NCI-H1417 (cell line): ENCODE results near the gene TEX22.

Experiments used
- DNase-seq, 3 experiments: peaks; one replicate each; lab custom pipeline; 2025; lab: John Stamatoyannopoulos, UW

The TEX22 gene

GRCh38 chr14:105420974-105421674 is 22.8 kb downstream of the TEX22 start:
- DNase-seq = no peak

DNA sequence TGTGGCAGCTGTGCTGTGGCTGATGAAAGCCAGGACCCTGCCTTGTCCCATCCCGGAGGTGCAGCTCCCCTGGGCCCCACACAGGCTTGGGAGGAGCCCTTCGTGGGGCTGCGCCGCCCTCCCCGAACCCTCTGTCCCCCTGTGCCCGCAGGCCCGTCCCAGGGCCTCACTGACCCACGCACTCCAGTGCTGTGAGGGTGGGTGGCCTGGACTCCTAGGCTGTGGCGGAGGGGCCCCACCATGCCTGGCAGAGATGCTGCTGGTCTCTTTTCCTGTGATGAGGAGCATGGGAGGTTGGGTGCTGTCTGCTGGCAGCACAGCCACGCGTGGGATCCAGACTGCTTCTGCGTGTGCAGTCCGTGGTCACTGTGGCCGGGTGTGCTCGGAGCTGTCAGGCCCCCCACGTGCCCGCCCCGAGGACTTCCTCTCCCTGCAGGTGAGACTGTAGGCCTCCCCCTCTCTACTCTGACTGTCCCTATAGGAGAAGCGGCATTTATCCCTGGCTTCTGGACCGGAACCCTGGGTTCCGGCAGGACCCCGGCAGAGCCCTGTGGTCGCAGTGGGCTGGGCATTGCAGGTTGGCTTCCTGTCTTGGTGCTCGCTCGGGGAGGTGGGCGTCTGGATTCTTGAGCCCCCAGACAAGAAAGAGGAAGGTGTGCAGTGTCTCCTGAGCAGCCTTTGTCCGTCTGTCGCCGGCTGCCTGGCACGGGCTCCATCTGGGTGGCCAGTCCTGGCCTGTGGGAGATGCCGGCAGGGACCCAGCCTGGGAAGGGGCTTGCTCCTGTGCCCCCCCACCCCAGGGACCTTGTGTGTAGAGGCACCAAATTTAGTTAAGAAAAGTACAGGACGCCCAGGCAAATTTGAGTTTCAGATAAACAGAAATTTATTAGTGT is 23.6 kb downstream of the TEX22 start:
- DNase-seq = no peak

DNA sequence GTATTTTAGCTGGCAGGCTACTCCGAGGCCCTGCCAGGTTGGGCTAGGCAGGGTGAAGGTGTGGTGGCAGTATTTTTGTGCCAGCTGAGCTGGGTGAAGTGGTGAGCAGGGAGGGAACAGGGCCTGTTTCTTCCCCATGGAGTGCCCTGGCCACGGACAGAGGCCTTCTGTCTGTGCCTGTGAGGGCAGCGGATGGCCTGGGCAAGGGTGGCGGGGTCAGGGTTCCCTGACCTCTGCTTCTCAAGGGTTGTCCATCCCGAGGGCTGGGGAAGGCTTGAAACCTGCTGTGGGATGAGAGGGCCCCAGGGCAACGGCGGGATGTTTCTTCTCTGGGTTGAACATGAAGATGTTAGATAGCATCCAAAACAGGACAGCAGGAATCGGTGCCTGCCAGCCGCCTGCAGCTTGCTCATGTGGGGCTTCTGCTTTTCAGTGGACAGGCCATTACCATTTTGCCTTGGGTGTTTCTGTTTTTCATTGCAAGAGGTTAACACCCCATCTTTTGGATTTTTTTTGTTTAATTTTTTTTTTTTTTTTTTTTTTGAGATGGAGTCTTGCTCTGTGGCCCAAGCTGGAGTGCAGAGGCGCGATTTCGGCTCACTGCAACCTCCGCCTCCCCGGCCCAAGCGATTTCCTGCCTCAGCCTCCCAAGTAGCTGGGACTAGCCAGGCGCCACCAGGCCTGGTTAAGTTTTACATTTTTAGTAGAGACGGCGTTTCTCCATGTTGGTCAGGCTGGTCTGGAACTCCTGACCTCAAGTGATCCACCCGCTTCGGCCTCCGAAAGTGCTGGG is 24.6 kb downstream of the TEX22 start:
- DNase-seq = no peak

DNA sequence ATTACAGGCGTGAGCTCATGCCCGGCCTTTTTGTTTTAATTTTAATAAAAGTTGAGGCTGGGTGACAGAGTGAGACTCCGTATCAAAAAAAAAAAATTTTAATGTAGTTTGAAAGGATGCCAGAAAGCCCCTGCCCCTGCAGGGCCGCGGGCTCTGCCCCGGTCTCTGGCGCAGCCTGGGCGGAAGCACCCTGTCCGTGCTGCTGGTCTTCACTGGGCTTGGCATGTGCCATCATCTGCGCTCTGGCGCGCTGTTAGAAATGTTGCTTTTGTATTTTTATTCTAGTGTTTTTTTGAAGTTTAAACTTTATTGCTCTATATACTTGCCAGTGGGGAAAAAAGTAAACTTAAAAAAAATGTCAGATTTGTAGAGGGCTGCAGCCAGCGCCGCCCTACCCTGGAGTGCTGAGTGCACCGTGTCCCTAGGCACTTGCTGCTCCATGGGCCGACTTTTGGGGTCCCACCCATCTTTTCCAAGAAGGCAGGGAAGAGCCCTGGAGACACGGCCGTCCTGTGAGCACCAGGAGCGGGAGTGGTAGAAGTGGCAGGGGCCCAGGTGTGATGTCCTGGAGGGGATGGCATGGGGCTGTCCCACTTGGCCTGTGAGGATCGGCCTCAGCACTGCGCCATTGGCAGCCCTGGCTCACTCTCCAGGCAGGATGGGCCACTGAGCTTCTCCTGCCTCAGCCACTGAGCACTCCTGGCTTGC is 25.3 kb downstream of the TEX22 start:
- DNase-seq = no peak

GRCh38 chr14:105424861-105425260 is 26.5 kb downstream of the TEX22 start:
- no peak for DNase-seq

DNA sequence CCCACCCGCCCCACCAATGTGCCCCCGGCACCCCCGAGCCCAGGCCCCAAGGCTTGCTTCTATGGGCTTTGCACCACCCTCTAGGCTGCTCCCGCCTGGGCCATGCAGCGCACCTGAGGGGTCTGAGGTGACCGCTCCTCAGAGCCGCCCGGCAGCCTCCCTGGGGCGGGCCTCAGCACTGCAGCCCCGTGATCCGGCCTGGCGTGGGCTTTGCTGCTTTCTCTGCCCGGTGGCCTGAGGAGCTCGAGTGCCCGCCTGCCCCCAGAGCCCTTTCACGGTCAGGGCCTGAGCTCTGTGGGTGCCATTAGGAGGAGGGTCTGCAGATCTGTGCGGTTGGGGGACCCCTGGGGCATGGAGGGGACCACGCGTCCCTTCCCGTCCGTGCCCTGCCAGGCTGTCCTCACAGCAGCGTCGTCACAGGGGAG is 27.5 kb downstream of the TEX22 start:
- DNase-seq = no peak

- no peak for DNase-seq
Observed at GRCh38 chr14:105426416-105427130, 28.2 kb downstream of the TEX22 start.

DNA sequence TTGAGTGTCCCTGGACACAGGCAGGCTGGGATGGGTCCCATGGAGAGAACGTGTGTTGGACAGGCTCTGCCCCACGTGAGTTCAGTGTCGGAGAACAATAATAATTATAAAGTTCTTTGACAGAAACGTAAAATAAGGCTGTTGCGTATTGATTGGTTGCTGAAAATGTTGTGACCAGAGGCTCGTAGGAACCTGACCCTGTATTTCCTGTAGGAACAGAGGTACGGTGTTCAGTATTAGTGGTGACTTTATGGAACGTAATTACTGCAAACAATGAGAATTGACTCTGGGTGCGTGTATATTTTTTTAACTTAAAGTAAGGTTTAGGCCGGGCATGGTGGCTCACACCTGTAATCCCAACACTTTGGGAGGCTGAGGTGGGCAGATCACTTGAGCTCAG is 29.1 kb downstream of the TEX22 start:
- no peak for DNase-seq

DNA sequence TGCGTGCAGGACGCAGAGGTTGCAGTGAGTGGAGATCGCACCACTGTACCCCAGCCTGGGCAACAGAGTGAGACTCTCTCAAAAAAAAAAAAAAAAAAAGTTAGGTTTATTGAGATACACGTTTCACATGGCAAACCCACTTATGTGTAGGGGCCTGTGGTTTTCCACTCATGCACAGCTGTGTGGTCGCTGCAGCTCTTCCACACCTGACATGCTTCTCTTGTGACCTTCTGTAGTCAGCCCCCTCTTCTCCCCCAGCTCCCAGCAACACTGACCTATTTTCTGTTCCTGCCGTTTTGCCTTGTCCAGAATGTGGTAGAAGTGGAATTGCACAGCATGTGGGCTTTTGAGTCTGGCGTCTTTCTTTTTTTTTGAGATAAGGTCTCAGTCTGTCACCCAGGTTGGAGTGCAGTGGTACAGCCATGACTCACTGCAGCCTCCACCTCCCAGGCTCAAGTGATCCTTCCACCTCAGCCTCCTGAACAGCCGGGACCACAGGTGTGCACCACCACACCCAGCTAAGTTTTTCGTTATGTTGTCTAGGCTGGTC is 29.7 kb downstream of the TEX22 start:
- DNase-seq = no peak

DNA sequence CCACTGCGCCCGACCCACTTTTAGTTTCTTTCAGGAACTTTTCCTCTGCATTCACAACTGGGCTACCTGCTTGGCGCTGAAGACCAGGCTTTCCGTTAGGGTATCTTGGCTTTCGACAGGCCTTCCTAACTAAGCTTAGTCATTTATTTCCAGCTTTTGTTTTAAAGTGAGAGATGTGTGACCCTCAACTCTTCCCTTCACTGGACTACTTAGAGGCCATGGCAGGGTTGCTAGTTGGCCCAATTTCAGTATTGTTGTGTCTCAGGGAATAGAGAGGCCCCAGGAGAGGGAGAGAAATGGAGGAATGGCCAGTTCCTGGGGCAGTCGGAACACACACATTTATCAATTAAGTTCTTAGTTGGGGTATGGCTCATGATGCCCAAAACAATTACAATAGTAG is 31.7 kb downstream of the TEX22 start:
- DNase-seq = no peak

GRCh38 chr14:105430565-105430964 is 32.2 kb downstream of the TEX22 start:
- DNase-seq = no peak

DNA sequence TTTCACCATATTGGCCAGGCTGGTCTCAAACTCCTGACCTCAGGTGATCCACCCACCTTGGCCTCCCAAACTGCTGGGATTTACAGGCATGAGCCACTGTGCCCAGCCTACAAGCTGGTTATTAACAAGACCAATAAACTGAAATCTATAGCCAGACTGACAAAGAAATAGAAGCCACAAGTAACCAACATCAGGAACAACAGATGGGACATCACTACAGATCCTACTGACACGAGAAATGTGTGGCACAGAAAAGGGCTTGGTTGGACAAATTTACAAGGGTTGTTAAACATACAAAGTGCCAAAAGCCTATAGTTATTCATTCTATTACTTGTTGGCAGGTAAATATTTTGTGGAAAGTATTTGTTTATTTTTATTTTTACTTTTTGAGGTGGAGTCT is 32.9 kb downstream of the TEX22 start:
- no peak for DNase-seq

- no peak for DNase-seq
Observed at GRCh38 chr14:105432657-105433056, 34.3 kb downstream of the TEX22 start.

- no peak for DNase-seq
Observed at GRCh38 chr14:105433161-105433605, 34.8 kb downstream of the TEX22 start.

DNA sequence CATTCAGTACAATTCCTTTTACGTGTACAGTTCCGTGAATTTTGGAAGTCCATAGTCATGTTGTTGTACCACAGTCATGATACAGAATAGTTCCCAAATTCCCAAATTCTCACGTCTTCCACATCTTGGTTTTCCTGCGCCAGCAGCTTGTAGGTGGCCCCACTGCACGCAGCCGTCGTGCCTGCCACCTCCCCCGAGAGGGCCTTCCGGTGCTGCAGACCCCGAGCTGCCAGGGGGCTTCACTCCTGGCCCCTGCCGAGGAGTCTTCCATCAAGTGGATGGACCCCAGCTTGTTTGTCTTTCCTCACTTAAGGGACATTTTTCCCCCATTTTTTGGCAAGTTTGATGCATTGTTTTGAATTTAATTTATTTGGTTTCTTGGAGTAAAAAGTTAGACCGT is 38.1 kb downstream of the TEX22 start:
- DNase-seq = no peak

DNA sequence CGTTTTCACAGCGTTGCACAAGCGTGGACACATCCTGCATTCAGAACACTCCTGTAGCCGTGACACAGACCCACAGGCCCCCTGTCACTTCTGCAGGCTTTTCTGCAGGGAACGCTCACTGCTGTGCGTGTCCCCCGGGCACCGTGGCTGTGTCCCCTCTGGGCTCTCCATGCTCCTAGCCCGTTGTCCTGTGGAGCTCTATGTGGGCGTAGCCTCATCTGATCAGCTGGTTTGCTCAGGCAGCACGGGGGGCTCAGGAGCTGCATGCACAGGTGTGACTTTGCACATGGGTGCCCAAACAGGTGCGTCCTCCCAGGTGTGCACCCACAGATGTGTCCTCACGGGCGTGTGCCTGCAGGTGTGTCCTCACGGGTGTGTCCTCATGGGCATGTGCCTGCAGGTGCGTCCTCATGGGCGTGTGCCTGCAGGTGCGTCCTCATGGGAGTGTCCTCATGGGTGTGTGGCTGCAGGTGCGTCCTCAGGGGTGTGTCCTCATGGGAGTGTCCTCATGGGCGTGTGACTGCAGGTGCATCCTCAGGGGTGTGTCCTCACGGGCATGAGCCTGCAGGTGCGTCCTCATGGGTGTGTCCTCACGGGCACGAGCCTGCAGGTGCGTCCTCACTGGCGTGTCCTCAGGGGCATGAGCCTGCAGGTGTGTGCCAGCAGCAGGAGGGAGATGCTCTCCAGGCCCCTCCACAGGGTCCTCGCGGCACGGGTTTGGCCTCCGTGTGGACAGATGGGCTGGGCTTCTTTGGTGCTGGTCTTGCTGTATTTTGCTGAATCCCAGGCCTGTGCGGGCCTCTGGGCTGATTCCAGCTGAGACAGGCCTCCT is 38.8 kb downstream of the TEX22 start:
- peak; percentile 19 to 81 (median 37) for DNase-seq

DNA sequence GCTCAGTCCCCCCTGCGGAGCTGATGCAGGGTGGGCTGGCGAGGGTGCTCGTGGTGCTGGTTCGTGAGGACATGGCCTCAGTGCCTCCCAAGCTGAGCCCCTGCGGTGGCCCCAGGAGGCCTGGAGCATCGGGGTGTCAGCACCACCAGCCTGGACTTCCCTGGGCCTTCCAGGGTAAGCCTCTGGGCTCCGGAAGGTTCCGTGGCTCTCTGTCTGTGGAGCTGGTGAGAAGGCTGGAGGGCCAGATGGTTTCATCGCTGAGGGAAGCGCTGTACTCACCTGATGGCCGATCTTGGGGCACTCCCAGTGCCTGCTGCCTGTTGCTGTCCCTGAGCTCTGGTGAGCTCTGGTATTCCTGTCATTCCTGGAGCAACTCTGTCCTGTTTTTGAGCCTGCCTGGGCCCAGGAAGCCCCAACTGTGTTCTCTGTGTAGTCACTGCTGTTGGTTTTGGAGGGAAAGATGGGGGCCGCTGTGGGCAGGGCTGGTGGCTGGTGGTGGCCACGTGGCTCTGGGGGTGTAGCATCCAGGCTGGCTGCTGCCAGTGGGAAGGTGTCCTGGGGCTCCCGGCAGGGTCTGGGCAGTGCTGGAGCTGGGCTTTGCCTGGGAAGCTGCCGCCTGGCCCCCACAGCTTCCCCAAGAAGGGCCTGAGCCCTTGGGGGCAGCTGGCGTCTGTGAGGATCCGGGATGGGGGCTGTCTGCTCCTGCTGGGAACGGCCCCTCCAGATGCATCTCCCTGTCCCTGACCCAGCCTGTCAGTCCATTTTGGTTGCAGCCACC is 39.6 kb downstream of the TEX22 start:
- DNase-seq = no peak

- DNase-seq = no peak
Observed at GRCh38 chr14:105439179-105439578, 40.8 kb downstream of the TEX22 start.
